Measurements from ENCODE around the gene SLC6A11.

SLC6A11 gene

GRCh38 chr3:10790713-10791112 lies 25.3 kb upstream of the SLC6A11 start:
- no peak for DNase-seq (ENCODE audit: low read depth)

GRCh38 chr3:10792208-10792607 lies 23.8 kb upstream of the SLC6A11 start:
- no peak for DNase-seq (ENCODE audit: low read depth)

GRCh38 chr3:10798600-10799367 lies 17.2 kb upstream of the SLC6A11 start:
- DNase-seq (ENCODE audit: low read depth): no peak

- DNase-seq (ENCODE audit: low read depth): no peak
Observed at GRCh38 chr3:10804183-10804648, 11.8 kb upstream of the SLC6A11 start.

DNA sequence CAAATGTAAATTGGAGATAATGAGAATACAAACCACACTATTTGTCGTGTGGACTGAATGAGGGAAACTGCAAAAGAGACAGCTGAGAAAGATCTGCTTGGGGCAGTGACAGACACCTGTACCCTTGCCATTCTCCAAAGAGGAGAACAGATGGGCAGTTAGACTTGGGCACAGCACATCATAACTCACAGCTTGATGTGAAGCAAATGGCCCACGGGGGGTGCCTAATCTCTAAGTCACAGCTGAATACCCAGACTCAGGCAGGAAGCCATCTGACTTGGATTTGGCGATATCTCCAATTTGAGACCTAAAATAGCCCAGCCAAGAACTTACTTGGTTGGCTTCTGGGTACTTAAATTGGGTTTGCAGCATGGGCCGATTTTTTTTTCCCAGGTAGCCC lies 10.0 kb upstream of the SLC6A11 start:
- no peak for DNase-seq (ENCODE audit: low read depth)

DNA sequence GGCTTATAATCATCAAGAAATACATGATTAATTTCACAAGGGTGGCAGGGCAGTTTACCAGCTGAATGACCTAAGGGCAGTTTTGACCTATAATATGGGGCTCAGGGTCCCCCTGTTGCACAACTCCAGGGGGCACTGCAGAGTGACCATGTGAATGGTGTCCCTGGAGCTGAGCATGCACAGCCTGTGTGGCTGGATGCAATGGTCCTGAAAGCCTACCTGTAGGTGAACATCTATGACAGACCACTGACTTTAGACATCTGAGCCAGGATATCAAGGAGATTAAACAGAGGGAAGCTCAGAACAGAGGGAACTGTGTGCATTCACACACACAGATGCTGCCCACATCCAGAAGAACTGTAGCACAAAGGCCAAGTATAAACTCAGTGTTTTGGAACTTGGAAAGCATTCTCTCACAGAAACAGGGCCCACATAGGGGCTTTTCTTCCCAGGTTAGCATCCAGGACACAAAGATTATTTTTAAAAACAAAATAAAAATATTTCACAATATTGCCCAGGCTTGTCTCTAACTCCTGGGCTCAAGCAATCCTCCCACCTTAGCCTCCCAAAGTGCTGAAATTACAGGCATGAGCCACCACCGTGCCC lies 7.8 kb upstream of the SLC6A11 start:
- DNase-seq (ENCODE audit: low read depth): no peak

- no peak for DNase-seq (ENCODE audit: low read depth)
Observed at GRCh38 chr3:10808974-10809373, 7.1 kb upstream of the SLC6A11 start.

GRCh38 chr3:10810376-10810775 lies 5.7 kb upstream of the SLC6A11 start:
- DNase-seq (ENCODE audit: low read depth): no peak

GRCh38 chr3:10813425-10813824 lies 2.6 kb upstream of the SLC6A11 start:
- no peak for DNase-seq (ENCODE audit: low read depth)

DNA sequence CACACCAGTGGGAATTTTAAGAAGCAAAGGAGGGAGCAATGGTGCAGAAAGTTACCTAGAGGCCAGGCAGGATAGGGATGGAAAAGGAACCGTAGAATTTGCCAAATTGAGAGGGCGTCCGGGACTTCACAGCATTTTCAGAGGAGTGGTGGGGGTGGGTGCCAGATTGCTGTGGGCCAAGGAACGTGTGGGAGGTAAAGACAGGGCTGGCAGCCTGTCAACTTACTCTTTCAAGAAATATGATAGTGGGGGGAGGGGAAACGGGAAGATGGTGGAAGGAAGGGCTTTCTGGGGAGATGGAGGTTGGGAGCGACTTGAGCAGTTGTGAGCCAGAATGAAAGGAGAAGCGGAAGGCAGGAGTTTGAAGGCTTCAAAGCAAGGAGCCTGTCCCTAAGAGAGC lies 1.4 kb upstream of the SLC6A11 start:
- no peak for DNase-seq (ENCODE audit: low read depth)

GRCh38 chr3:10815487-10815886 lies 541 bp upstream of the SLC6A11 start:
- no peak for DNase-seq (ENCODE audit: low read depth)

GRCh38 chr3:10816863-10817253 lies 830 bp downstream of the SLC6A11 start:
- DNase-seq (ENCODE audit: low read depth): no peak

DNA sequence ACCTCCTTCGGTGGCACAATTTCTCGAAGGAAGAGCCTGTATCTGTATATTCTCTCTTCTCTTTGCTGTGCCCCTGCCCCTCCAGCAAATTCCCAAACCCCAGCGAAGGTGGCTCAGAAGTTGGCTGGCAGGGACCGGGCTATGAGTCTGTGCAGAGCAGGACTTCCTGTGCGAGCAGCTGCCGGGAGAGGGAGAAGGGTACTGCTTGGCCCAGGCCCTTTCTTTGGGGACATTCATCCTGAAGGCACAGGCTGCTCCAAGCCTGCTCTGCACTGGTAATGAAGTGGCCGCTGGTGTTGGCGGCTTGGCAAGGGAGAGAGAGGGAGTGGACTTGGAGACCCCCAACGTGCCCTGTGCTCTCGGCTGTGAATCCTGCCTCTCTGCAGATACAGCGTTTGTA lies 1.5 kb downstream of the SLC6A11 start:
- no peak for DNase-seq (ENCODE audit: low read depth)

DNA sequence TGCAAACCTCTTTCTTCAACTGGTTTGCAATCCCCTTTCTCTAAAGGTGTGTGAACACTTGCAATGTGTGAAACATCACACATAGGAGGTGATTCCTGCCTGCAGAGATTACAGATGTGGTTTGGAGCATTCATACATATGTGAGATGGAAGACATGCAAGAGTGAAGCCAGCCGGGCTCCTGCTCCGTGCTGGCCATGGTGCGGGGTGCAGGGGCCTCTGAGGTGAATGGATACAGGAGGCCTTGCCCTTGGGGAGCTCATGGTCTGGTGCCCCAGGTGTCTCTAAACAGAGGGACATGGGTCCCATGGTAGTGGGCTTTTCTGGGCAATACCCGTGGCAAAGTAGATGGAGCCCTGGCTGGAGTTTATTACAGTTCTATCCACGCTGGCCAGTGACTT lies 6.0 kb downstream of the SLC6A11 start:
- no peak for DNase-seq (ENCODE audit: low read depth)

GRCh38 chr3:10822708-10823515 lies 6.9 kb downstream of the SLC6A11 start:
- no peak for DNase-seq (ENCODE audit: low read depth)

DNA sequence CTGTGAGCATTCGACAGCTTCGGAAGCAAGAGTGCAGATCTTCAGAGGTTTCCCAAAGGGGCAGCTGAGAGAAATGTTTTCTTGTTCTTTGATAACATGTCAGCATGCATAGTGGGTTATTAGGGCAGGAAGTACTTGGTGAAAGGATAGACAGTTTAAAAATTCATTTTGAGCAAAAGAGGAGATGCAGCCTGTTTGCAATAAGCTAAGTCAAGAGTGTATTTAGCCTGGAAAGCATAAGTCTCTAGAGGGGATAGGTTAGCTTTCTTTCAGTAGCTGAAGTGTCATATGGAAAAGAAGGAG lies 7.4 kb downstream of the SLC6A11 start:
- DNase-seq (ENCODE audit: low read depth): no peak

GRCh38 chr3:10824468-10824867 lies 8.4 kb downstream of the SLC6A11 start:
- DNase-seq (ENCODE audit: low read depth): no peak

DNA sequence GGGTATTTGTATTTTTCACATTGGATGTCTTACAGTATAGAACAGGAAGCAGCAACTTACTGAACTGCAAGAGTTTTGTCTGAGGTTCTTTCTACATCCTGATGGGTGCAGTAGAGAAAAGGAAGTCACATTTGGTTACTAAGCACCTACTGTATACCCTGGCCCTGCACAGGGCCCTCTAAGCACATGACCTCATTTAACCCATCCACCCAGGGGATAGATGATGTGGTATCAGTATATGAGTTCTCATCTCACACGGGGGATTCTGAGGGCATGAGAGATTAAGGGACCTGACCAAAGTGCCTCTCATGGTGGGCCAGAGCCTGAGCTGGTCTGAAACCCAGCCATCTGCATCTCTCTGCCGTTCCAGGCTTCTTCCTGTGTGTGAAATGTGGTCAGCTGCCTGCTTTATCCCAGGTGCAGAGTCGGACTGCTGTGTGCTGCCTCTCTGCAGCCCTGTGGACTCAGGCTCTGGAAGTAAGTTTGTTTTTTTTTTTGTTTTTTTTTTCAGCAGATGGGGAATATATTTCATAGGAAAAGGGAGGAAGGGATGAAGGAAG lies 17.9 kb downstream of the SLC6A11 start:
- no peak for DNase-seq (ENCODE audit: low read depth)

- no peak for DNase-seq (ENCODE audit: low read depth)
Observed at GRCh38 chr3:10834951-10835350, 18.9 kb downstream of the SLC6A11 start.

GRCh38 chr3:10835406-10835805 lies 19.4 kb downstream of the SLC6A11 start:
- no peak for DNase-seq (ENCODE audit: low read depth)

- DNase-seq (ENCODE audit: low read depth): no peak
Observed at GRCh38 chr3:10836676-10837075, 20.6 kb downstream of the SLC6A11 start.

DNA sequence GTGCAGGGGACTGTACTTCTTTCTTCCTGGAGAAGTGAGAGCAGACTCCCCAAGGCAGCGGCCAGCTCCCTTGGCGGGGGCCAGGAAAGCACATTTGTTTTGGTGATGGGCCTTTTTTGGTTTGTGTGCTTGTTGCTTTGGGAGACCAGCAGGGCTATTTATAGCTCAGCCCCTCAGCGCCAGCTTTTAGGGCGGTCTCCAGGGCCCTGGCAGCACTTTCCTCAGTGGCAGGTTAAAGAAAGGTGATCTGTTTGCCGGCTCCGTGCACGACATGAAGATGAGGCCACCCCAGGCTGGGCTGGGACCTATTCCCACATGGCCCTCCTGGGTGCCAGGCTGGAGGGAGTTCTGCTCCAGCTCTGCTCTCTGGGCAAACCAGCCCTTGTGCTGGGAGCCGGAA lies 21.8 kb downstream of the SLC6A11 start:
- DNase-seq (ENCODE audit: low read depth): no peak

DNA sequence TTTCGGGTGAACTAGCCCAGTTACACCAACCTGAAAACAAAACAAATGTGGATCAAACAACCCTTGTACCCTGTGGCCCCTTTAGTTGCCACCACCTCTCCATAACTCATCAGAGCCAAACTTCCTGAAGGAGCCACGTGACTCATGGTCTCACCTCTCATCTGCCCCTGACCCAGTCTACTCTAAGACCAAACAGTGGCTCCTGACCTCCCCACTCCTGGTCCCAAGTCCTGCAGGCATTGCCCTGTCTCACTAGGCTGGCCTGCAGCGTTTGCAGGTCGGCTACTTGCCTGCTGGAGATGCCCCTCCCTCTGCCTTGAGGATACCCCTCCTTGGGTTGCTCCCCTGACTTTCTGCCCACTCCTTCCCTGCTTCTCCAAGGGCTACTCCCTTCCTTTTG lies 23.1 kb downstream of the SLC6A11 start:
- DNase-seq (ENCODE audit: low read depth): no peak
